ENCODE measurements around the gene SYMPK. TPM values are rescaled to one million over a fixed set of nuclear protein-coding genes. Genes with fewer than 3 reads are reported as not detected.

The SYMPK gene
- total RNA-seq, 1 donor from 2014 or later = 70.0 TPM

GRCh38 chr19:45883586-45883880, 20.6 kb upstream of the SYMPK start:
- no peak overlapping the region for H3K9ac ChIP-seq (ENCODE audit: low read length)

GRCh38 chr19:45882652-45883585, 20.0 kb upstream of the SYMPK start:
- Histone ChIP-seq H3K4me1 (ENCODE audit: insufficient read depth, low read length) (peaks cover 24% of the 10 kb centered on the region), H2AFZ (ENCODE audit: low read depth, low read length) (no peak overlapping the region), H3K79me2 (ENCODE audit: insufficient read depth, low read length) (peaks cover 24% of the 10 kb centered on the region), H3K27me3 (ENCODE audit: insufficient read depth, low read length) (no peaks in the 10 kb centered on the region), H3K4me3 (ENCODE audit: insufficient read depth, low read depth, low read length) (peak overlapping the region; percentile 8), H3K36me3 (ENCODE audit: insufficient read depth, low read length) (no peaks in the 10 kb centered on the region), H3K27ac (ENCODE audit: low read depth, low read length) (no peak overlapping the region), H3K9ac (ENCODE audit: low read length) (no peak overlapping the region), H4K20me1 (ENCODE audit: insufficient read depth, low read length) (peaks cover 33% of the 10 kb centered on the region), H3K9me3 (ENCODE audit: insufficient read depth, low read depth, low read length) (no peaks in the 10 kb centered on the region), H3K4me2 (ENCODE audit: low read length) (peak overlapping the region; percentile 81)
- Mint-ChIP-seq H3K4me1 (ENCODE audit: low read depth, unreplicated experiment) (peaks cover 17% of the 10 kb centered on the region), H3K27ac (ENCODE audit: unreplicated experiment) (peak overlapping the region; percentile 63), H3K36me3 (ENCODE audit: low read depth, unreplicated experiment) (peaks cover 2% of the 10 kb centered on the region), H3K4me3 (ENCODE audit: unreplicated experiment) (peak overlapping the region; percentile 78), H3K27me3 (ENCODE audit: low read depth, unreplicated experiment) (peaks cover 2% of the 10 kb centered on the region), H3K9me3 (ENCODE audit: unreplicated experiment) (no peaks in the 10 kb centered on the region)
- peak; percentile 89 for TF ChIP-seq CTCF (IDR thresholded peaks at IDR 0.05; ENCODE audit: insufficient read depth, low read depth, low read length)
- no peak for TF ChIP-seq EZH2 (IDR thresholded peaks at IDR 0.05; ENCODE audit: insufficient read depth, low read length)
- DNase-seq (ENCODE audit: low read depth) (peak; percentile 59), FAIRE-seq (no peak)

More at GRCh38 chr19:45883586-45883880, 20.6 kb upstream of the SYMPK start:
- Mint-ChIP-seq H3K9me3 (ENCODE audit: unreplicated experiment) (no peaks in the 10 kb centered on the region), H3K4me1 (ENCODE audit: low read depth, unreplicated experiment) (peaks cover 15% of the 10 kb centered on the region), H3K4me3 (ENCODE audit: unreplicated experiment) (peak overlapping the region; percentile 78), H3K27me3 (ENCODE audit: low read depth, unreplicated experiment) (peaks cover 2% of the 10 kb centered on the region), H3K36me3 (ENCODE audit: low read depth, unreplicated experiment) (peaks cover 2% of the 10 kb centered on the region), H3K27ac (ENCODE audit: unreplicated experiment) (no peak overlapping the region)
- H3K27ac ChIP-seq (ENCODE audit: low read depth, low read length) = no peak overlapping the region
- no peaks in the 10 kb centered on the region for H3K36me3 ChIP-seq (ENCODE audit: insufficient read depth, low read length)
- DNase-seq (ENCODE audit: low read depth) (no peak), FAIRE-seq (no peak)
- H3K9me3 ChIP-seq (ENCODE audit: insufficient read depth, low read depth, low read length) = no peaks in the 10 kb centered on the region
- H3K4me3 ChIP-seq (ENCODE audit: insufficient read depth, low read depth, low read length) = no peak overlapping the region
- H4K20me1 ChIP-seq (ENCODE audit: insufficient read depth, low read length) = peaks cover 33% of the 10 kb centered on the region
- H2AFZ ChIP-seq (ENCODE audit: low read depth, low read length) = no peak overlapping the region
- H3K4me1 ChIP-seq (ENCODE audit: insufficient read depth, low read length) = peaks cover 24% of the 10 kb centered on the region
- peak overlapping the region; percentile 81 for H3K4me2 ChIP-seq (ENCODE audit: low read length)
- H3K79me2 ChIP-seq (ENCODE audit: insufficient read depth, low read length) = peaks cover 24% of the 10 kb centered on the region
- TF ChIP-seq CTCF (IDR thresholded peaks at IDR 0.05; ENCODE audit: insufficient read depth, low read depth, low read length) (no peak), EZH2 (IDR thresholded peaks at IDR 0.05; ENCODE audit: insufficient read depth, low read length) (no peak)
- no peaks in the 10 kb centered on the region for H3K27me3 ChIP-seq (ENCODE audit: insufficient read depth, low read length)
